CD4-positive, alpha-beta T cell treated with Interleukin-6 for 4 hours (primary cell): ENCODE results near the gene NTN5.
"Not testable (repeated sequence)": the region's sequence is repeated elsewhere in the genome, so short reads cannot be mapped to it uniquely, and the experiment has no call there.

Source experiments
- DNase-seq: peaks from one replicate; pipeline ENCODE4 v3.0.0-alpha.2; 2020; ENCODE audit warnings: mixed read lengths

Gene NTN5, protein sequence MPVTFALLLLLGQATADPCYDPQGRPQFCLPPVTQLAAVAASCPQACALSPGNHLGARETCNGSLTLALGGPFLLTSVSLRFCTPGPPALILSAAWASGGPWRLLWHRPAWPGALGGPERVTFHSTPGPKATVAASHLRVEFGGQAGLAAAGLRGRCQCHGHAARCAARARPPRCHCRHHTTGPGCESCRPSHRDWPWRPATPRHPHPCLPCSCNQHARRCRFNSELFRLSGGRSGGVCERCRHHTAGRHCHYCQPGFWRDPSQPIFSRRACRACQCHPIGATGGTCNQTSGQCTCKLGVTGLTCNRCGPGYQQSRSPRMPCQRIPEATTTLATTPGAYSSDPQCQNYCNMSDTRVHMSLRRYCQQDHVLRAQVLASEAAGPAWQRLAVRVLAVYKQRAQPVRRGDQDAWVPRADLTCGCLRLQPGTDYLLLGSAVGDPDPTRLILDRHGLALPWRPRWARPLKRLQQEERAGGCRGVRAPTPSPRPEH

DNA sequence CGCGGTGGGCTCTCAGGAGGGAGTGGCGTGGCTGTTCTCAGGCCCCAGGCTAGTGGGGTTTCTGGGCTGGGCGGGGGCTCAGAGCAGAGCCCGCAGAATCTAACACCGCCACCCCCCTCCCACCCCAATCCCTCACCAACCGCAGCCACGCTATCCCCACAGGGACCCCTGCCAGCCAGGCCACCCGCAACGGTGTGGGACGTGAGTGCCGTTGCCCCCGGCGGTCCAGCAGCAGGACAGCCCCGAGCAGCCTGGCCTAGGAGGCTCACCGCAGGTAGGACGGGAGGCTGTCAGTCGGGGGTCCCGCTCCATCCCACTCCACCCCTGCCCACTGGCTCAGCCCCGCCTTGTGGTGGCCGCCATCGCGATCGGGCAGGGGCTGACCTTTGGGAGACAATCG lies at the start of gene NTN5:
NTN5 (minus strand) TSS at position 24 of the 400 bp plus-strand sequence. CDS start 2,031 bp downstream, outside the sequence.
- no peak for DNase-seq

DNA sequence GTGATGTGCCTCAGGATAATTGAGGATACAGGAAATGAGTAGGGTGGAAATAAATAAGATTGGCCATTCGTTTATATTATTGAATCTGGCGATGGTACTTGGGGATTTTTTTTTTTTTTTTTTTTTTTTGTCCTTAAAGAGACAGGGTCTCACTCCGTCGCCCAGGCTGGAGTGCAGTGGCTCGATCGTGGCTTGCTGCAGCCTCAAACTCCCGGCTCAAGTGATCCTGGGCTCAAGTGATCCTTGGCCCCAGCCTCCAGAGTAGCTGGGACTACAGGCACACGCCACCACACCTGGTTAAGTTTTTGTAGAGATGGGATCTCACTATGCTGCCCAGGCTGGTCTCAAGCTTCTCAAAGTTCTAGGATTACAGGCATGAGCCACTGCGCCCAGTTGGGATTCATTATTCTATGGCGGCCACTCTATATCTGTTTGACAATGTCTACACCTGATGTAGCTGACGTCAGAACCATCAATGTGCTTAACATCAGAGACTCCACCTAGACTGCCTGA lies 49.4 kb upstream of the NTN5 start:
- no peak for DNase-seq

GRCh38 chr19:48720613-48721296 lies 47.9 kb upstream of the NTN5 start:
- peak; percentile 92 for DNase-seq

DNA sequence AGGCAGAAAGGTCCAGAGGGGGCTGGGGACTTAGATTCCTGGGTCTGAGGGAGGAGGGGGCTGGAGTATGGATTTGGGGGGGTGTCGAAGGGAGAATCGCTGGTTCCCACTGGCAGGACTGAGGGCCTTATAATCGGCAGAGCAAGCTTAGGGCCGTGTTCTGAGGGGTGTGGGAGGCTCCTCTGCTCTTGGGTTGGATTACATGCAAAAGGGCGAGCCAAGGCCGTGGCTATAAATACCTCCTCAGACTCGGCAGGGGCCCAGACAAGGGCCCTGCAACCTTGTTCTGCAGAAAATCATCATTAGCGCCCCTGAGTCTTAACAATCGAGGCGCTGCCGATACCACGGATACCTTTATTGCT lies 47.4 kb upstream of the NTN5 start:
- no peak for DNase-seq

- no peak for DNase-seq
These were observed 46.7 kb upstream of the NTN5 start, which contains the start of gene MAMSTR for GRCh38 chr19:48719263-48720171. Gene MAMSTR (minus strand): TSS chr19:48719725. CDS start chr19:48719031, 694 bp downstream.

- DNase-seq = no peak
These were observed 46.0 kb upstream of the NTN5 start for GRCh38 chr19:48718711-48719231.

GRCh38 chr19:48718106-48718505 lies 45.3 kb upstream of the NTN5 start:
- DNase-seq = not testable (repeated sequence)

GRCh38 chr19:48716562-48717291 lies 43.9 kb upstream of the NTN5 start:
- no peak for DNase-seq

GRCh38 chr19:48715681-48716171 lies 42.9 kb upstream of the NTN5 start:
- no peak for DNase-seq

DNA sequence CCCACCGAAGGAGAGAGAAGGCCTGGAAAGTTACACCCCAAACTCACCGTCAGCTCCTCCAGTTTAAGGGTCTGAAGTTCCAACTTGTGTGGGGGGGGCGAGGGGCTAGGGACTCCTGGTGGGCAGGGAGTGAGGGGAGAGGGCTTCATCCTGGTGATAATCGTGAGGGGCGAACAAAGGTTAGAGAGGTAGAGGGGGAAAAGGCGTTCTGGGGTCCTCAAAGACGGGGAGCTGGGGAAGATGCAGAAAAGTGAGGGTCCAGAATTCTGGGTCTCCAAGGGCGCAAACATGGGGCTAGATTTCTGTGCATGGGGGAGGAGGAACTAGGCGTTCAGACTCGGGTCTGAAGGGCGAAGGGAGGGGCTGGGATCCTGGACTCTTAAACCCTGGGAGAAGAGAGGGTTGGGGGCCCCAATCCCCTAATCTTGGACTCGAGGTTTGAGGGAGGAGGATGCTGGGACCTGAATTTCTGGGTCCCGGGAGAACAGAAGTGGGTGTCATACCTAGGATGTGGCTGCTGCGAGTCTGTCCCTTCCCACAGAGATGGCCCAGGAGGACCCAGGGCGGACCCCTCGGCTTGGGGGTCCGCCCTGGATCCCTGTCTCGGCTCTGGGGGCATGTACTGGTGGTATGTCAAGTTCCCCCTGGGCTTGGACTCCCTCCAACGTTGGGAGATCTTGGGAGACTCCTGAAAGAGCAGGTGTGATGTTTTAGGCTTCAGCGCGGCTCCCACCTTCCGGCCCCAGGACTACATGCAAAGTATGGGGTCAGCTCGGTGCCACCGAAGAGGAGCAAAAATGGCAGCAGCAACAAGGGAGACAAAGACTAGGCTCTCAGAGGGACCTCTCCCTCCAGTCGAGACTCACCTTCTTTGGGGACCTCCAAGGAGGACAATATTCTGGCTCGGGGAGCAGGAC lies 42.2 kb upstream of the NTN5 start:
- no peak for DNase-seq

DNA sequence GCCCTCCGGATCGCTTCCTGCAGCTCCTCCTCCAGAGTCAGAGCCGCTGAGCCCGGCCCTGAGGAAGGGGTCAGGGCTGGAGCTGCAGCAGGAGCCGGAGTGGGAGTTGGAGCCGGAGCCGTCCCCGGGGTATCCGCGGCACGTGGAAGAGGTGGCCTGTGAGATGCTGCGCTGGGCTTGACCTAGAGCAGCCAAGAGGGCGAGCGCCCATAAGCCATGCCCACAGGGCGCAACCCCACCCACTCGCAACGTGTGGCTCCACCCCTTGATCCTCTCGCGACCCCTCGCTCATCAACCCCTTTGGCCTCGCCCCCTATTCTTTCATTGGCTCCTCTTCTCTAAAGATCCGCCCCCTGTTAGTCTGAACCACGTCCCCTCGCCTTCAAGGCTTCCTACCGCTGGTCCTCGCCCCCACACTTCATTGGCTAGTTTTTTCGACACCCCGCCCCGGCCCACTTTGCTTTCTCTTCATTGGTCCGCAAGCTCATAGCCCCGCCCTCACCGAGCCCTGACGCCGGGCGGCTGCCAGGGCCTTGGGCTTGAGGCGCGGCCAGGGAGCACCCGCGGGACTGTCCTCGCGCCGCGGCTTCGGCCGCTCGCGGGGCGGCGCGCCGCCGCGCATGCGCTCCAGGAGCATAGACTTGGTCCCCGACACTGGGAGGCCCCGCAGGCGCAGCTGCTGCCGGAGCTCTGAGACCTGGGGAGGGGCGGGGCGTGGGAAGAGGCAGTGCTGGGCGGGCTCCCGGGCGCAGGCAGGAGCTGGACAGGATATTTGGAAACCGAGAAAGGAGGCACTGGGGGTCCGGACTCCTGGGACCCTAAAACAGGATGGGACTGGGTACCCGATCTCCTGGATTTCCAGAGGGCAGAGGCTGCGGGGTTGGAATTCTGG lies 41.3 kb upstream of the NTN5 start:
- peak; percentile 98 for DNase-seq

DNA sequence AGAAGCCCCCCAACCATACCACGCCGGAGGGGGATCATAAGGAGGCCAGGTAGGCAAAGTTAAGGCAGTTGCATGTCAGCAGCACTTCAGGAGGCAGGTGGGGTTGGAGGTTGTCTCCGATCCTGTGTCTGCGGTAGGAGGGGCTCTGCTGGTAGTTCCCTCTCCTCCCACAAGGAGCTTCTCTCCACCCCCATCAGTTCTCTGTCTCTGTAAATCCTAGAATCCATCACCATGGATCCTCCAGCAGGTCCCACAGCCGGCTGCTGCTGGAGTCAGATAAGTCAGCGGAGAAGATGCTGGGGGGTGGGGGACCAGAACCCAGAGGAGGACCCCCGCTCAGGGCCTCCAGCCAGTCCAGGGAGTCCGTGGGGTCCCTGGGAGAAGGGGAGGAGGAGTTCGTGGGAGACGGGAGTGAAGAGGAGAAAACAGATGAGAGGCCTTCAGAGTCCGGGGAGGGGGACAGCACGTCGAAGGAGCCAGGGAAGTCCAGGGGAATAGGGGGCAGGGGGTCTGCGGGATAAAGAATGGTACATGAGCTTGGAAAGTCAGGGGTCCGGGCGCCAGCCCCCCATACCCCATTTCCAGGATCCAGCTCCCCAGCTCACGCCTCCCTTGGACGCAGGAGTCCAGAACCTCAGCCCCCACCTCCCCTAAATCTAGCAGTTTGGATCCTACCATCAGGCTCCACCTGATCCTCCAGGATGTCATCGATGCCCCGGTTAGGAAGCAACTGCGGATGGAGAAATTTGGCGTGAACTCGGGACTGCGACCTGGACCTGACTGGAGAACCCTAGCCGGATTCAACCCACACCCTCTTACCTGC lies 40.4 kb upstream of the NTN5 start:
- no peak for DNase-seq

GRCh38 chr19:48711106-48711662 lies 38.4 kb upstream of the NTN5 start:
- DNase-seq = no peak

DNA sequence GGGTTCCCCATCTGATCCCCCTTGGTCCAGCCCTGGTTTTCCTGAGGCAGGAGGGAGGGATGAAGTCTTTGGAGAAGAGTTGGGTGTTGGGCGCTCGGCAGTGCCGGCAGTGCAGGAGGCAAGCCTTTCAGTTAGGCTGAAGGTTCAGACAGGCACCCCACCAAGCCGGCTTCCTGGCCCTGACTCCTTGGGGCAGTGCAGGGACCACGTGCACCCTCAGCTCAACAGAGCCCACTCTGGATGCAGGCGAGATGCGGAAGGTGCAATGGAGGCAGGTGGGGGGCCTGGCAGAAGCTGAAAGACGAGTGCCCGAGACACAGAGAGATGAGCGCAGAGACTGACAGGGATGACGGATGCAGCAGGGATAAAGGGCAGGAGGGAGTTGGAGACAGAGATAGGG lies 35.7 kb upstream of the NTN5 start:
- no peak for DNase-seq

GRCh38 chr19:48705431-48705830 lies 32.6 kb upstream of the NTN5 start:
- no peak for DNase-seq

DNA sequence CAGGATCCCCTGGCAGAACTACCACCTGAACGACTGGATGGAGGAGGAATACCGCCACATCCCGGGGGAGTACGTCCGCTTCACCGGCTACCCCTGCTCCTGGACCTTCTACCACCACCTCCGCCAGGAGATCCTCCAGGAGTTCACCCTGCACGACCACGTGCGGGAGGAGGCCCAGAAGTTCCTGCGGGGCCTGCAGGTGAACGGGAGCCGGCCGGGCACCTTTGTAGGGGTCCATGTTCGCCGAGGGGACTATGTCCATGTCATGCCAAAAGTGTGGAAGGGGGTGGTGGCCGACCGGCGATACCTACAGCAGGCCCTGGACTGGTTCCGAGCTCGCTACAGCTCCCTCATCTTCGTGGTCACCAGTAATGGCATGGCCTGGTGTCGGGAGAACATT lies 30.5 kb upstream of the NTN5 start:
- DNase-seq = no peak

GRCh38 chr19:48702701-48703100 lies 29.9 kb upstream of the NTN5 start:
- no peak for DNase-seq

DNA sequence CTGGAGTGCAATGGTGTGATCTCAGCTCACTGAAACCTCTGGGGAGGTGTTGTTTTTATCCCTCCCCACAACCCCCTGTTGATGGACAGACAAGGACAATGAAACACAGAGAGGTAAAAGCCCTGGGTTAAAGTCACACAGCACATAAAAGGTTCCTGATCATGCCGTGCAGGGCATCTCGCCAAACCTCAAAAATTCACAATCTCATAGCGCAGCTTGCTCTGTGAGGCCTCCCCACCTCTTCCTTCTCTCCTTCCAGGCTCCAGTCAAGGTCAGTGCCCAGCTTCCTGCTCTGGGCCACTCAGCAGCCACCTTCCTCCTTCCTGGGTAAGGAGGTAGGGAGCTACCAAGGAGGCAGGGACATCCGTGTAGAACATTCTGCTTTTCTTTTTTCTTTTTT lies 25.2 kb upstream of the NTN5 start:
- DNase-seq = no peak
